ENCODE results near the gene CCT7. TPM values are rescaled to one million over a fixed set of nuclear protein-coding genes. Genes with fewer than 3 reads are reported as not detected.

The CCT7 gene
- total RNA-seq, 2 donors from 2014 or later = 347 to 391 TPM

GRCh38 chr2:73203055-73203681 lies 30.9 kb upstream of the CCT7 start:
- H3K4me1 ChIP-seq (ENCODE audit: control insufficient read depth, insufficient read depth, low read length) = no peaks in the 10 kb centered on the region
- peak; percentile 72 for DNase-seq
- 8 to 10% methylated on average over 33 to 44 of the region's 44 CpGs for WGBS, 2 experiments (ENCODE audit: insufficient coverage in 1 of 2, insufficient read length in 1 of 2)
- peaks cover 2% of the 10 kb centered on the region for H3K9me3 Mint-ChIP-seq
- TF ChIP-seq CTCF (conservative IDR thresholded peaks at IDR 0.05) = no peak
- H3K4me1 Mint-ChIP-seq = no peaks in the 10 kb centered on the region
- no peaks in the 10 kb centered on the region for H3K36me3 ChIP-seq (ENCODE audit: control insufficient read depth, insufficient read depth, low read length)
- peak overlapping the region; percentile 31 for H3K4me3 Mint-ChIP-seq
- no peak overlapping the region for H3K9ac ChIP-seq (ENCODE audit: extremely low read depth, low read length, poor library complexity, severe bottlenecking)
- H3K27me3 ChIP-seq (ENCODE audit: control insufficient read depth, insufficient read depth, low read length, poor library complexity, severe bottlenecking) = peaks cover 80% of the 10 kb centered on the region
- no peak overlapping the region for H3K27ac Mint-ChIP-seq
- no peaks in the 10 kb centered on the region for H3K9me3 ChIP-seq (ENCODE audit: control insufficient read depth, low read length)
- no peak overlapping the region for H3K4me3 ChIP-seq (ENCODE audit: low read length)
- H3K27me3 Mint-ChIP-seq (ENCODE audit: insufficient read depth) = peaks cover 89% of the 10 kb centered on the region
- H3K27ac ChIP-seq (ENCODE audit: low read depth, low read length) = no peak overlapping the region
- H3K36me3 Mint-ChIP-seq (ENCODE audit: low read depth) = no peaks in the 10 kb centered on the region

DNA sequence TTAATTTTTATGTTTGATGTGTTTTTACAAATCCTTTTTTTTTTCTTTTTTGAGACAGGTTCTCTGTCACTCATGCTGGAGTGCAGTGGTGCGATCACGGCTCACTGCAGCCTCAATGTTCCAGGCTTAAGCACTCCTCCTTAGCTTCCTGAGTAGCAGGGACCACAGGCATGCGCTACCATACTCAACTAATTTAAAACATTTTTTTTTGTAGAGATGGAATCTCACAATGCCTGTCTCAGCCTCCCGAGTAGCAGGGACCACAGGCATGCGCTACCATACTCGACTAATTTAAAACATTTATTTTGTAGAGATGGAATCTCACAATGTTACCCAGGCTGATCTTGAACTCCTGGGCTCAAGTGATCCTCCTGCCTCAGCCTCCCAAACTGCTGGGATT lies 28.5 kb upstream of the CCT7 start:
- Mint-ChIP-seq H3K4me3 (no peak overlapping the region), H3K27me3 (ENCODE audit: insufficient read depth) (peaks cover 76% of the 10 kb centered on the region), H3K36me3 (ENCODE audit: low read depth) (no peaks in the 10 kb centered on the region), H3K27ac (no peak overlapping the region), H3K9me3 (peaks cover 2% of the 10 kb centered on the region), H3K4me1 (no peaks in the 10 kb centered on the region)
- no peak for TF ChIP-seq CTCF (conservative IDR thresholded peaks at IDR 0.05)
- Histone ChIP-seq H3K9ac (ENCODE audit: extremely low read depth, low read length, poor library complexity, severe bottlenecking) (no peak overlapping the region), H3K27ac (ENCODE audit: low read depth, low read length) (no peak overlapping the region), H3K4me3 (ENCODE audit: low read length) (no peak overlapping the region), H3K36me3 (ENCODE audit: control insufficient read depth, insufficient read depth, low read length) (no peaks in the 10 kb centered on the region), H3K27me3 (ENCODE audit: control insufficient read depth, insufficient read depth, low read length, poor library complexity, severe bottlenecking) (peaks cover 68% of the 10 kb centered on the region), H3K4me1 (ENCODE audit: control insufficient read depth, insufficient read depth, low read length) (no peaks in the 10 kb centered on the region), H3K9me3 (ENCODE audit: control insufficient read depth, low read length) (no peaks in the 10 kb centered on the region)
- 93 to 97% methylated on average over 5 to 6 of the region's 6 CpGs for whole genome bisulfite sequencing, 2 experiments (ENCODE audit: insufficient coverage in 1 of 2, insufficient read length in 1 of 2)
- no peak for DNase-seq

- Mint-ChIP-seq H3K9me3 (peaks cover 2% of the 10 kb centered on the region), H3K36me3 (ENCODE audit: low read depth) (no peaks in the 10 kb centered on the region), H3K4me1 (no peaks in the 10 kb centered on the region), H3K4me3 (no peak overlapping the region), H3K27ac (no peak overlapping the region), H3K27me3 (ENCODE audit: insufficient read depth) (peaks cover 51% of the 10 kb centered on the region)
- H3K9me3 ChIP-seq (ENCODE audit: control insufficient read depth, low read length) = no peaks in the 10 kb centered on the region
- TF ChIP-seq CTCF (conservative IDR thresholded peaks at IDR 0.05) = no peak
- H3K27me3 ChIP-seq (ENCODE audit: control insufficient read depth, insufficient read depth, low read length, poor library complexity, severe bottlenecking) = peaks cover 42% of the 10 kb centered on the region
- no peaks in the 10 kb centered on the region for H3K4me1 ChIP-seq (ENCODE audit: control insufficient read depth, insufficient read depth, low read length)
- no peak for DNase-seq
- H3K9ac ChIP-seq (ENCODE audit: extremely low read depth, low read length, poor library complexity, severe bottlenecking) = no peak overlapping the region
- no peak overlapping the region for H3K27ac ChIP-seq (ENCODE audit: low read depth, low read length)
- no peaks in the 10 kb centered on the region for H3K36me3 ChIP-seq (ENCODE audit: control insufficient read depth, insufficient read depth, low read length)
- WGBS, 2 experiments (ENCODE audit: insufficient coverage in 1 of 2, insufficient read length in 1 of 2) = 82 to 89% methylated on average over 3 of the region's 3 CpGs
- no peak overlapping the region for H3K4me3 ChIP-seq (ENCODE audit: low read length)
These were observed 25.9 kb upstream of the CCT7 start for GRCh38 chr2:73208258-73208657.

All from endodermal cell (in vitro differentiated cells).